Measurements from ENCODE around the gene ELF1. TPM values are rescaled to one million over a fixed set of nuclear protein-coding genes. Genes with fewer than 3 reads are reported as not detected.

Gene ELF1
- total RNA-seq, 3 donors from 2014 or later, result 101 to 138 (median 104) TPM

GRCh38 chr13:41006978-41007743, 12.0 kb downstream of the ELF1 start:
- Histone ChIP-seq H3K27me3 (no peaks in the 10 kb centered on the region), H3K27ac (no peak overlapping the region), H3K4me3 (no peak overlapping the region), H3K9me3 (no peaks in the 10 kb centered on the region), H3K36me3 (no peaks in the 10 kb centered on the region), H3K4me1 (no peaks in the 10 kb centered on the region)
- intact Hi-C loops (cut with DNase I; ENCODE audit: low total_unique reads), result no loop called here
- TF ChIP-seq CTCF (IDR thresholded peaks at IDR 0.05) (no peak), POLR2AphosphoS5 (IDR thresholded peaks at IDR 0.05) (no peak), POLR2A (IDR thresholded peaks at IDR 0.05) (no peak)
- no peak for DNase-seq (ENCODE audit: low spot score in 2 of 2)

DNA sequence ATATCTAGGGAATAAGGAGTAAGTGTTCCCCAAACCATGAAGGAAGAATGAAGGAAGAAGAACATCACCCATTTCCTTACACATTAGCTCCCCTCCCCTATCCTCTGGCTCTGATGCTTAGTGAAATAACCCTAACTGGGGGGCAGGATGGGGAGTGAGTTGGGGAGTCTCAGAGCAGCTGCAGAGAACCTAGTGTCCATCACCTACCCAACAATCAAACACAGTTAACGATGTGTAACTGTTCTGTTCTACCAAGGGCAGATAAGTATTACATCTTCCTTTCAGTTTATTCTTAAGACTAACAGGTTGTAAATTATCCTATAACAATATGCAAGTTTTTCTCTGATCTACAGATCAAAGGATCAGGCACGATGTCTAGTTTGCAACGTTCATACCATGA, 12.8 kb downstream of the ELF1 start:
- TF ChIP-seq CTCF (IDR thresholded peaks at IDR 0.05), result no peak
- TF ChIP-seq POLR2A (IDR thresholded peaks at IDR 0.05), result no peak
- no peak for TF ChIP-seq POLR2AphosphoS5 (IDR thresholded peaks at IDR 0.05)
- no peaks in the 10 kb centered on the region for H3K9me3 ChIP-seq
- no peaks in the 10 kb centered on the region for H3K4me1 ChIP-seq
- H3K27me3 ChIP-seq, result no peaks in the 10 kb centered on the region
- intact Hi-C loops (cut with DNase I; ENCODE audit: low total_unique reads), result no loop called here
- no peak for DNase-seq (ENCODE audit: low spot score in 2 of 2)
- H3K27ac ChIP-seq, result peak overlapping the region in 1 of 2 donors; percentile 24
- H3K36me3 ChIP-seq, result no peaks in the 10 kb centered on the region
- H3K4me3 ChIP-seq, result no peak overlapping the region

DNA sequence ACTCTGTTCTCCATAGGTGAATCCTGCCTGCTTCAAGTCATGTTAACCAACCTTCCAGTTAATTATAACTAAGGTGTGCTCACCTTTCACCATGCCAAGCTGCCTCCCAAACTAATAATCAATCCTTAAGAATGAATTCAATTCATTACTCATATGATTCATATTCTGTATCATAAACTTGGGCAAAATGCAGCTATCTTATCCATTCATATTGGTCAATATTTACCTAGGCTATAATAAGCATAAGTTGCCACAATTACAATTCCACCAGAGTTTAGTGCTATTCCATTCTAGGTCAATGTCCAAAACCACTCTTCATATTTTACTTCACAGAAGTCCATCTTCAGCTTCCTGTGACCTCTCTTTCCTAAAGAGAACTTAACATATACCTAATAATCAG, 13.4 kb downstream of the ELF1 start:
- intact Hi-C loops (cut with DNase I; ENCODE audit: low total_unique reads), result no loop called here
- peak overlapping the region in 1 of 2 donors; percentile 24 for H3K27ac ChIP-seq
- DNase-seq (ENCODE audit: low spot score in 2 of 2), result no peak
- no peaks in the 10 kb centered on the region for H3K27me3 ChIP-seq
- H3K9me3 ChIP-seq, result no peaks in the 10 kb centered on the region
- no peaks in the 10 kb centered on the region for H3K4me1 ChIP-seq
- TF ChIP-seq CTCF (IDR thresholded peaks at IDR 0.05) (no peak), POLR2A (IDR thresholded peaks at IDR 0.05) (no peak), POLR2AphosphoS5 (IDR thresholded peaks at IDR 0.05) (no peak)
- H3K4me3 ChIP-seq, result no peak overlapping the region
- H3K36me3 ChIP-seq, result no peaks in the 10 kb centered on the region

- Histone ChIP-seq H3K27ac (peak overlapping the region in 1 of 2 donors; percentile 24), H3K9me3 (no peaks in the 10 kb centered on the region), H3K36me3 (no peaks in the 10 kb centered on the region), H3K4me1 (no peaks in the 10 kb centered on the region), H3K4me3 (no peak overlapping the region), H3K27me3 (no peaks in the 10 kb centered on the region)
- TF ChIP-seq POLR2A (IDR thresholded peaks at IDR 0.05) (no peak), CTCF (IDR thresholded peaks at IDR 0.05) (no peak), POLR2AphosphoS5 (IDR thresholded peaks at IDR 0.05) (no peak)
- no peak for DNase-seq (ENCODE audit: low spot score in 2 of 2)
- intact Hi-C loops (cut with DNase I; ENCODE audit: low total_unique reads), result no loop called here
These were observed 14.0 kb downstream of the ELF1 start for GRCh38 chr13:41004875-41005693.

- H3K4me3 ChIP-seq, result no peak overlapping the region
- TF ChIP-seq POLR2A (IDR thresholded peaks at IDR 0.05) (no peak), POLR2AphosphoS5 (IDR thresholded peaks at IDR 0.05) (no peak), CTCF (IDR thresholded peaks at IDR 0.05) (no peak)
- no peaks in the 10 kb centered on the region for H3K4me1 ChIP-seq
- H3K27me3 ChIP-seq, result no peaks in the 10 kb centered on the region
- no peaks in the 10 kb centered on the region for H3K9me3 ChIP-seq
- no peak overlapping the region for H3K27ac ChIP-seq
- no peak for DNase-seq (ENCODE audit: low spot score in 2 of 2)
- no peaks in the 10 kb centered on the region for H3K36me3 ChIP-seq
- intact Hi-C loops (cut with DNase I; ENCODE audit: low total_unique reads), result no loop called here
These were observed 16.5 kb downstream of the ELF1 start for GRCh38 chr13:41002606-41003005.
